ENCODE measurements around the gene GHR. TPM values are rescaled to one million over a fixed set of nuclear protein-coding genes. Genes with fewer than 3 reads are reported as not detected.
"Not testable (repeated sequence)": the region's sequence is repeated elsewhere in the genome, so short reads cannot be mapped to it uniquely, and the experiment has no call there.

Gene GHR
- polyA plus RNA-seq, 1 experiment = 0.63 TPM

DNA sequence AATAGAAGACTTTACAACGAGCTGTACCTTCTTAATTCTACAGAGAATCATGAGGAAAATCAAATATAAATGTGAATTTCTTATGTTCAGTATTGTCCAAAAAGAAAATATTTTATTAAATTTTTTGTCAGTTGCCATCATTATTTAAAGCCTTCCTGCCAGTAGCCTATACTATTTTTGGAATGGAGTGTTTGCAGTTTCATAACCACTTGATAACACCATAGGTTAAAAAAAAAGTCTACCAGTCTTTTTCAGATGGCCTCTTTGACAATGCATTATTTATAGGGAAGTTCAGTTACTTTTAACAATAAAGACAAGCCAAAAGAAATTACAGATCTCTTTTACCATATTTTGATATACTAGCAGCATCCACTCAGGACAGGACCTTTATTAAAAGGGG lies 253.1 kb downstream of the GHR start:
- Histone ChIP-seq H3K27ac (ENCODE audit: low read depth, low read length) (no peak overlapping the region), H3K27me3 (ENCODE audit: control insufficient read depth, insufficient read depth, low read length) (no peaks in the 10 kb centered on the region), H3K9me3 (ENCODE audit: control insufficient read depth, insufficient read depth, low read length) (no peaks in the 10 kb centered on the region), H3K4me3 (ENCODE audit: low read depth, low read length) (no peak overlapping the region)
- TF ChIP-seq, protein P1, sequence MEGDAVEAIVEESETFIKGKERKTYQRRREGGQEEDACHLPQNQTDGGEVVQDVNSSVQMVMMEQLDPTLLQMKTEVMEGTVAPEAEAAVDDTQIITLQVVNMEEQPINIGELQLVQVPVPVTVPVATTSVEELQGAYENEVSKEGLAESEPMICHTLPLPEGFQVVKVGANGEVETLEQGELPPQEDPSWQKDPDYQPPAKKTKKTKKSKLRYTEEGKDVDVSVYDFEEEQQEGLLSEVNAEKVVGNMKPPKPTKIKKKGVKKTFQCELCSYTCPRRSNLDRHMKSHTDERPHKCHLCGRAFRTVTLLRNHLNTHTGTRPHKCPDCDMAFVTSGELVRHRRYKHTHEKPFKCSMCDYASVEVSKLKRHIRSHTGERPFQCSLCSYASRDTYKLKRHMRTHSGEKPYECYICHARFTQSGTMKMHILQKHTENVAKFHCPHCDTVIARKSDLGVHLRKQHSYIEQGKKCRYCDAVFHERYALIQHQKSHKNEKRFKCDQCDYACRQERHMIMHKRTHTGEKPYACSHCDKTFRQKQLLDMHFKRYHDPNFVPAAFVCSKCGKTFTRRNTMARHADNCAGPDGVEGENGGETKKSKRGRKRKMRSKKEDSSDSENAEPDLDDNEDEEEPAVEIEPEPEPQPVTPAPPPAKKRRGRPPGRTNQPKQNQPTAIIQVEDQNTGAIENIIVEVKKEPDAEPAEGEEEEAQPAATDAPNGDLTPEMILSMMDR (IDR thresholded peaks at IDR 0.05; ENCODE audit: low read depth, low read length) = no peak
- POLR2A ChIA-PET = no interaction called here
- CTCF ChIA-PET = no interaction called here
- DNase-seq (ENCODE audit: low read depth, low spot score) = no peak

GRCh38 chr5:42677156-42677842 lies 254.1 kb downstream of the GHR start:
- CTCF ChIA-PET = interaction anchor here (1.3 kb wide), 1 partner anchor 21 kb away, joined by 4 read pairs; no protein-coding TSS in a partner anchor
- Histone ChIP-seq H3K9me3 (ENCODE audit: control insufficient read depth, insufficient read depth, low read length) (no peaks in the 10 kb centered on the region; the same call in 1 of the 2 replicates), H3K4me3 (ENCODE audit: low read depth, low read length) (no peak overlapping the region), H3K27ac (ENCODE audit: low read depth, low read length) (no peak overlapping the region), H3K27me3 (ENCODE audit: control insufficient read depth, insufficient read depth, low read length) (no peaks in the 10 kb centered on the region)
- no peak for DNase-seq (ENCODE audit: low read depth, low spot score)
- POLR2A ChIA-PET = no interaction called here
- TF ChIP-seq, protein P1 (IDR thresholded peaks at IDR 0.05; ENCODE audit: low read depth, low read length) = no peak

- Histone ChIP-seq H3K27me3 (ENCODE audit: control insufficient read depth, insufficient read depth, low read length) (no peaks in the 10 kb centered on the region), H3K27ac (ENCODE audit: low read depth, low read length) (no peak overlapping the region), H3K4me3 (ENCODE audit: low read depth, low read length) (no peak overlapping the region), H3K9me3 (ENCODE audit: control insufficient read depth, insufficient read depth, low read length) (no peaks in the 10 kb centered on the region; the same call in 1 of the 2 replicates)
- TF ChIP-seq, protein P1 (IDR thresholded peaks at IDR 0.05; ENCODE audit: low read depth, low read length) = no peak
- CTCF ChIA-PET = no interaction called here
- no peak for DNase-seq (ENCODE audit: low read depth, low spot score)
- POLR2A ChIA-PET = no interaction called here
Measured at GRCh38 chr5:42680046-42680445, 256.8 kb downstream of the GHR start.

GRCh38 chr5:42685078-42685477 lies 261.8 kb downstream of the GHR start:
- POLR2A ChIA-PET; H3K27ac ChIP-seq (ENCODE audit: low read depth, low read length); H3K27me3 ChIP-seq (ENCODE audit: control insufficient read depth, insufficient read depth, low read length); H3K4me3 ChIP-seq (ENCODE audit: low read depth, low read length); H3K9me3 ChIP-seq (ENCODE audit: control insufficient read depth, insufficient read depth, low read length); DNase-seq (ENCODE audit: low read depth, low spot score); CTCF ChIA-PET: not testable (repeated sequence)

- Histone ChIP-seq H3K27me3 (ENCODE audit: control insufficient read depth, insufficient read depth, low read length) (no peaks in the 10 kb centered on the region), H3K27ac (ENCODE audit: low read depth, low read length) (no peak overlapping the region), H3K4me3 (ENCODE audit: low read depth, low read length) (no peak overlapping the region), H3K9me3 (ENCODE audit: control insufficient read depth, insufficient read depth, low read length) (no peaks in the 10 kb centered on the region)
- ChIA-PET POLR2A (no interaction called here), CTCF (interaction anchor here (0.6 kb wide), 1 partner anchor 1804 kb away, joined by 5 read pairs; no protein-coding TSS in a partner anchor)
- TF ChIP-seq, protein P1 (IDR thresholded peaks at IDR 0.05; ENCODE audit: low read depth, low read length) = no peak
- DNase-seq (ENCODE audit: low read depth, low spot score) = no peak
Measured at GRCh38 chr5:42689391-42689790, 266.2 kb downstream of the GHR start.
